Left lung (tissue), 10 donors: ENCODE measurements around the gene EIF2AK3. TPM values are rescaled to one million over a fixed set of nuclear protein-coding genes. Genes with fewer than 3 reads are reported as not detected.

Experiments
- ATAC-seq: fragments of 200-7000 bp; cut with Tn5 transposase; one replicate; pipeline ENCODE4 v1.9.1; 2020; ENCODE audit warnings: moderate library complexity
- DNase-seq, 4 donors: peaks; one replicate each; pipeline ENCODE4 v3.0.0-alpha.2; 2013 to 2020
- H3K27ac ChIP-seq, 2 donors: fragments of 200-600 bp; sonication (generic) in 1 of 2; one replicate each; pipeline versions ENCODE4 v1.5.0 to v1.8.0; 2020 to 2021
- H3K27me3 ChIP-seq, 2 donors: fragments of 200-600 bp; sonication (generic) in 1 of 2; one replicate each; pipeline versions ENCODE4 v1.5.0 to v1.8.0; 2020 to 2021
- H3K36me3 ChIP-seq, 2 donors: fragments of 200-600 bp; sonication (generic) in 1 of 2; one replicate each; pipeline versions ENCODE4 v1.5.0 to v1.8.0; 2020 to 2021
- H3K4me1 ChIP-seq, 2 donors: fragments of 200-600 bp; one replicate each; pipeline ENCODE4 v1.8.0; 2021
- H3K4me3 ChIP-seq, 2 donors: fragments of 200-600 bp; sonication (generic) in 1 of 2; one replicate each; pipeline versions ENCODE4 v1.5.0 to v1.8.0; 2020 to 2021; ENCODE audit warnings: mild to moderate bottlenecking in 1 of 2
- H3K9me3 ChIP-seq, 2 donors: fragments of 200-600 bp; sonication (generic) in 1 of 2; one replicate each; pipeline versions ENCODE4 v1.5.0 to v1.8.0; 2020 to 2021
- intact Hi-C, 2 donors: fragments of 100-400 bp; cut with DNase I; formaldehyde crosslinking; loops; one replicate each; pipeline versions ENCODE4 v1.11.2 to v1.14.2; 2022
- polyA plus RNA-seq, 6 donors: library from polyadenylated mRNA; unstranded; fragments of 120-200 nt; gene quantifications; one replicate each; pipeline ENCODE4 v1.2.1, GENCODE V29; 2013; ENCODE audit not compliant: insufficient read length in 6 of 6
- total RNA-seq, 2 donors: library from RNA; stranded (reverse); fragmentation: NEBNext Ultra II Directional; extraction: Animal tissue kit (Norgen Biotek cat#: 25700); gene quantifications; one replicate each; pipeline ENCODE4 v1.2.1, GENCODE V29; 2021
- TF ChIP-seq, protein P1 (sequence below), 2 donors: fragments of 200-600 bp; sonication (generic) in 1 of 2; IDR thresholded peaks; one replicate each; pipeline versions ENCODE4 v1.5.0 to v1.8.0; 2021; ENCODE audit warnings: antibody characterized with exemption in 2 of 2
- donor health status: DM: no; HTN: yes; CAD: no.
- donor health status: DM: no; HTN: no; CAD: no.

Gene EIF2AK3
- total and polyA plus RNA-seq, 8 donors: 23.5 to 31.2 (median 28.1) TPM

GRCh38 chr2:88658881-88659537, 31.7 kb upstream of the EIF2AK3 start:
- Histone ChIP-seq H3K27ac (peak overlapping the region; percentile 45 to 49), H3K4me1 (peaks cover 5% of the 10 kb centered on the region in 2 donors), H3K9me3 (no peaks in the 10 kb centered on the region), H3K4me3 (no peak overlapping the region), H3K36me3 (no peaks in the 10 kb centered on the region), H3K27me3 (no peaks in the 10 kb centered on the region)
- DNase-seq (no peak), ATAC-seq (peak; percentile 39)
- intact Hi-C loops: no loop called here
- TF ChIP-seq, protein P1, sequence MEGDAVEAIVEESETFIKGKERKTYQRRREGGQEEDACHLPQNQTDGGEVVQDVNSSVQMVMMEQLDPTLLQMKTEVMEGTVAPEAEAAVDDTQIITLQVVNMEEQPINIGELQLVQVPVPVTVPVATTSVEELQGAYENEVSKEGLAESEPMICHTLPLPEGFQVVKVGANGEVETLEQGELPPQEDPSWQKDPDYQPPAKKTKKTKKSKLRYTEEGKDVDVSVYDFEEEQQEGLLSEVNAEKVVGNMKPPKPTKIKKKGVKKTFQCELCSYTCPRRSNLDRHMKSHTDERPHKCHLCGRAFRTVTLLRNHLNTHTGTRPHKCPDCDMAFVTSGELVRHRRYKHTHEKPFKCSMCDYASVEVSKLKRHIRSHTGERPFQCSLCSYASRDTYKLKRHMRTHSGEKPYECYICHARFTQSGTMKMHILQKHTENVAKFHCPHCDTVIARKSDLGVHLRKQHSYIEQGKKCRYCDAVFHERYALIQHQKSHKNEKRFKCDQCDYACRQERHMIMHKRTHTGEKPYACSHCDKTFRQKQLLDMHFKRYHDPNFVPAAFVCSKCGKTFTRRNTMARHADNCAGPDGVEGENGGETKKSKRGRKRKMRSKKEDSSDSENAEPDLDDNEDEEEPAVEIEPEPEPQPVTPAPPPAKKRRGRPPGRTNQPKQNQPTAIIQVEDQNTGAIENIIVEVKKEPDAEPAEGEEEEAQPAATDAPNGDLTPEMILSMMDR (IDR thresholded peaks at IDR 0.05): no peak

DNA sequence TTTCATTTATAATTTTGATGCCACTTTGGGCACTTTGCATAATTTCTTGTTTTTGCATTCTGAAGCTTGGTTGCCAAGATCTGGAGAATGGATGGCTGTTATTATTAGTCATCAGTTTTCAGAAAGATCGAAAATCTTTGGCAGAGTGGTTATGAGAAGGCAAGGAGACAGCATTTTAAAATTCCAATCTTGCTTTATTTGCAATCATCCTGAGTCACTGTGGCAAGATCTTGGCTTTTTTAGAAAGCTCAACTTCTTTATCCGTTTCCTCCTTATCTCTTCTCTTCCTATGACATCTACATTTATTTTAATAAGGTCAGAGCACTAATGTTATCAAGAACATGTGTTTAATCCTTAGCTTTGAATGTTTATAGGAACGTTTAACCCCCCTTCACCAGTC, 31.1 kb upstream of the EIF2AK3 start:
- intact Hi-C loops: no loop called here
- H3K27ac ChIP-seq: peak overlapping the region in 1 of 2 donors; percentile 49
- ATAC-seq: no peak

GRCh38 chr2:88657131-88657530, 29.9 kb upstream of the EIF2AK3 start:
- Histone ChIP-seq H3K27me3 (no peaks in the 10 kb centered on the region), H3K4me3 (no peak overlapping the region), H3K9me3 (no peaks in the 10 kb centered on the region), H3K27ac (no peak overlapping the region), H3K36me3 (no peaks in the 10 kb centered on the region), H3K4me1 (peaks cover 5% of the 10 kb centered on the region in 2 donors)
- ATAC-seq (no peak), DNase-seq (no peak)
- intact Hi-C loops: no loop called here
- TF ChIP-seq, protein P1 (IDR thresholded peaks at IDR 0.05): no peak

More for the DNA sequence above, 31.1 kb upstream of the EIF2AK3 start:
- H3K4me1 ChIP-seq: peaks cover 5% of the 10 kb centered on the region in 2 donors
- H3K36me3 ChIP-seq: no peaks in the 10 kb centered on the region
- no peaks in the 10 kb centered on the region for H3K9me3 ChIP-seq
- no peak for DNase-seq
- no peaks in the 10 kb centered on the region for H3K27me3 ChIP-seq
- TF ChIP-seq, protein P1 (IDR thresholded peaks at IDR 0.05): no peak
- no peak overlapping the region for H3K4me3 ChIP-seq

- Histone ChIP-seq H3K4me3 (no peak overlapping the region), H3K4me1 (peaks cover 5% of the 10 kb centered on the region in 2 donors), H3K9me3 (no peaks in the 10 kb centered on the region), H3K27me3 (no peaks in the 10 kb centered on the region), H3K27ac (no peak overlapping the region), H3K36me3 (no peaks in the 10 kb centered on the region)
- ATAC-seq (no peak), DNase-seq (no peak)
- intact Hi-C loops: no loop called here
- TF ChIP-seq, protein P1 (IDR thresholded peaks at IDR 0.05): no peak
These were observed 29.4 kb upstream of the EIF2AK3 start for GRCh38 chr2:88656690-88657089.

GRCh38 chr2:88654714-88655113, 27.4 kb upstream of the EIF2AK3 start:
- Histone ChIP-seq H3K4me3 (no peak overlapping the region), H3K36me3 (no peaks in the 10 kb centered on the region), H3K27me3 (no peaks in the 10 kb centered on the region), H3K4me1 (peaks cover 5% of the 10 kb centered on the region in 2 donors), H3K9me3 (no peaks in the 10 kb centered on the region), H3K27ac (no peak overlapping the region)
- intact Hi-C loops: no loop called here
- TF ChIP-seq, protein P1 (IDR thresholded peaks at IDR 0.05): no peak
- ATAC-seq (no peak), DNase-seq (no peak)
